ENCODE measurements around the gene ING4. TPM values are rescaled to one million over a fixed set of nuclear protein-coding genes. Genes with fewer than 3 reads are reported as not detected.

Gene ING4
- total RNA-seq, 4 donors from 2014 or later, result 43.2 to 63.8 (median 54.3) TPM

DNA sequence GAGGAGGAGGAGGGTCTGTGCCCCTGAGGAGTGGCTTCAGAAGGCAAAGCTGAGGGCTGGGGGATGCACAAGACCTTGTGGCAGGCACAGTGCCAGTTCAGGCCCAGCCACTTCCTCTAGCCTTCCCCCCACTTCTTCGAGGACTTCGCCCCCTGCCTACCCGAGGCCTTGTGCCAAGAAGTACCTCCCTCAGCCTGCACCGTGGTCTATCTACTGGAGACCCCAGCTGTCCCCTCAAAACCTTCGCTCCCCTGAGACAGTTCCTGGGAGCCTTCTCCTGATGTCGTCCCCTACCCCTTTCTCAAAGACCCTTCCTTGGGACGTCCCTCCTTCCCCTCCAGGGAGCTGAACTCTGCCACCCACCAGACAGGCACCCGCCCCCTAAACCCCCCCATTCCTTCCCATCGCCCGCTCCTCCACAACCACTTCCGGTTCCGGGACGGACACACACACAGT lies 25.7 kb upstream of the ING4 start:
- H3K36me3 ChIP-seq, result peaks cover 0 to 19% of the 10 kb centered on the region in 2 donors
- no peak for TF ChIP-seq POLR2AphosphoS5 (IDR thresholded peaks at IDR 0.05)
- TF ChIP-seq, protein P1, sequence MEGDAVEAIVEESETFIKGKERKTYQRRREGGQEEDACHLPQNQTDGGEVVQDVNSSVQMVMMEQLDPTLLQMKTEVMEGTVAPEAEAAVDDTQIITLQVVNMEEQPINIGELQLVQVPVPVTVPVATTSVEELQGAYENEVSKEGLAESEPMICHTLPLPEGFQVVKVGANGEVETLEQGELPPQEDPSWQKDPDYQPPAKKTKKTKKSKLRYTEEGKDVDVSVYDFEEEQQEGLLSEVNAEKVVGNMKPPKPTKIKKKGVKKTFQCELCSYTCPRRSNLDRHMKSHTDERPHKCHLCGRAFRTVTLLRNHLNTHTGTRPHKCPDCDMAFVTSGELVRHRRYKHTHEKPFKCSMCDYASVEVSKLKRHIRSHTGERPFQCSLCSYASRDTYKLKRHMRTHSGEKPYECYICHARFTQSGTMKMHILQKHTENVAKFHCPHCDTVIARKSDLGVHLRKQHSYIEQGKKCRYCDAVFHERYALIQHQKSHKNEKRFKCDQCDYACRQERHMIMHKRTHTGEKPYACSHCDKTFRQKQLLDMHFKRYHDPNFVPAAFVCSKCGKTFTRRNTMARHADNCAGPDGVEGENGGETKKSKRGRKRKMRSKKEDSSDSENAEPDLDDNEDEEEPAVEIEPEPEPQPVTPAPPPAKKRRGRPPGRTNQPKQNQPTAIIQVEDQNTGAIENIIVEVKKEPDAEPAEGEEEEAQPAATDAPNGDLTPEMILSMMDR (IDR thresholded peaks at IDR 0.05), result no peak
- no peak for TF ChIP-seq POLR2A (IDR thresholded peaks at IDR 0.05)
- no peak for TF ChIP-seq EP300 (IDR thresholded peaks at IDR 0.05)
- H3K27ac ChIP-seq, result peak overlapping the region; percentile 95 to 99 (median 99)
- peaks cover 7 to 62% (median 17%) of the 10 kb centered on the region in 3 donors for H3K4me1 ChIP-seq
- no peak for ATAC-seq
- peak overlapping the region; percentile 80 to 84 for H3K4me3 ChIP-seq
- WGBS, 2 donors (ENCODE audit: low coverage in 1 of 2), result 0 to 7% methylated on average over 3 to 12 of the region's 13 CpGs
- no peaks in the 10 kb centered on the region for H3K27me3 ChIP-seq
- no peaks in the 10 kb centered on the region for H3K9me3 ChIP-seq

DNA sequence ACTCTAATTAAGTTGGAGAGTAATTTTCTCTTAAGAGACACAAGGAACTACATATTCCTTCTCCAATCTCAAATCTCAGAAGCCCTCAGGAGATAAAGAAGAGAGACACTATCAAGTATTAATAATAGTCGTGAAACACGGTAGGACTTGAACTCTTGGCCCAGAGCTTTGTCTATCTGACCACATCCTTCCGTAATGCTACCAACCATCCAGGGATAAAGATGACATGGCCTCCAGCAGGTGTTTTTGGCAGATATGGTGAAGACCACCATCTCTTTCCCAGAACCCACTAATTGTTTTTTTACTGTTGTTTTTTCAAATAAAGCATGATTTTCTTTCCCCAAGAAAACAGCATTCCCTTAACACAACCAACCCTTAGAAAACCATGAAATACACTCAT lies 22.9 kb upstream of the ING4 start:
- Histone ChIP-seq H3K9me3 (no peaks in the 10 kb centered on the region), H3K27me3 (no peaks in the 10 kb centered on the region), H3K27ac (no peak overlapping the region), H3K4me3 (no peak overlapping the region), H3K4me1 (peaks cover 7 to 58% (median 17%) of the 10 kb centered on the region in 3 donors), H3K36me3 (peaks cover 0 to 29% of the 10 kb centered on the region in 2 donors)
- 50 to 59% methylated on average over 3 of the region's 3 CpGs for WGBS, 2 donors (ENCODE audit: low coverage in 1 of 2)
- no peak for ATAC-seq
- TF ChIP-seq, protein P1 (IDR thresholded peaks at IDR 0.05), result no peak
- TF ChIP-seq EP300 (IDR thresholded peaks at IDR 0.05) (no peak), POLR2AphosphoS5 (IDR thresholded peaks at IDR 0.05) (no peak), POLR2A (IDR thresholded peaks at IDR 0.05) (no peak)

DNA sequence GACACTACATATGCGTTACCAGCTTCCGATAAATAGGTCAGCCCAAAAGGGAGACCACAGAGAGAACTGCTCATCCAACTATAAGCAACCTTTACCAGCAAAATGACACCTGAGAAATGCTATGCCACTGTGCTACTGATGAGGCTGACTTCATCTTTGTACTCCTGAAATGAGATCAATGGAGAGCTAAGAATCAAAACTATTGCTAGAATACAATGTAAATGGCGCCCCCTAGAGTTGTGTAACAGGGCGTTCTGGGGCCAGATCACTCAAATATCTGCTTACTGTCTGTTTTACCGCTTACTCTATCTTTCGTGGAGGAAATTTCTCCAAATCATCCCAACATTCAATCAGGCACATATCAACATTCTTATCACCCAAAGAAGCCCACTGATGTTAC lies 21.7 kb upstream of the ING4 start:
- no peak for TF ChIP-seq POLR2AphosphoS5 (IDR thresholded peaks at IDR 0.05)
- TF ChIP-seq, protein P1 (IDR thresholded peaks at IDR 0.05), result peak; percentile 17 to 40 (median 32)
- TF ChIP-seq POLR2A (IDR thresholded peaks at IDR 0.05), result no peak
- TF ChIP-seq EP300 (IDR thresholded peaks at IDR 0.05), result no peak
- 53 to 64% methylated on average over 5 to 6 of the region's 6 CpGs for WGBS, 2 donors (ENCODE audit: low coverage in 1 of 2)
- Histone ChIP-seq H3K27ac (no peak overlapping the region), H3K9me3 (no peaks in the 10 kb centered on the region), H3K4me3 (no peak overlapping the region), H3K36me3 (peaks cover 0 to 39% of the 10 kb centered on the region in 2 donors), H3K4me1 (peaks cover 7 to 48% (median 17%) of the 10 kb centered on the region in 3 donors), H3K27me3 (no peaks in the 10 kb centered on the region)
- no peak for ATAC-seq

DNA sequence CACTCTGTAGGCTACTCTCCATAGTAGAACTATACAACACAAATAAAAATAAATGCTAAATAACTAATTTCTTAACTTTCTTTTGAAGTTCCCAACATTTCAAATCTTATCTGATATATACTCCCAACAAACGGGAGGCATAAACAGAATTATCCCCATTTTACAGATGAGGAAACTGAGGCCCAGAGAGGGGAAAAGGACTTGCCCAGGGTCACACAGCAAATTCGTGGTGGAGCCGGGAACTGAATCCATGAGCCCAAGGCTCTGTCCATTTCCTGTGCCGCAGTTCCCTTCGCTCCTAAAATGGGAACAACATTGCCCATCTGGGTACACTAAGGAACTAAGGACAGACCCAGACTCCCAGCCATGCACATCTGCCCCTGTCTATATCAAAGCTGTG lies 14.0 kb upstream of the ING4 start:
- Histone ChIP-seq H3K27ac (no peak overlapping the region), H3K36me3 (peaks cover 9 to 88% of the 10 kb centered on the region in 2 donors), H3K27me3 (no peaks in the 10 kb centered on the region), H3K4me1 (no peaks in the 10 kb centered on the region), H3K9me3 (no peaks in the 10 kb centered on the region), H3K4me3 (no peak overlapping the region)
- 93% methylated on average over 5 of the region's 5 CpGs; no CpG with 5 or more reads in 1 of the 2 donors for WGBS, 2 donors (ENCODE audit: low coverage in 1 of 2)
- ATAC-seq, result no peak
- TF ChIP-seq, protein P1 (IDR thresholded peaks at IDR 0.05), result no peak
- TF ChIP-seq POLR2AphosphoS5 (IDR thresholded peaks at IDR 0.05), result no peak
- no peak for TF ChIP-seq POLR2A (IDR thresholded peaks at IDR 0.05)
- no peak for TF ChIP-seq EP300 (IDR thresholded peaks at IDR 0.05)

DNA sequence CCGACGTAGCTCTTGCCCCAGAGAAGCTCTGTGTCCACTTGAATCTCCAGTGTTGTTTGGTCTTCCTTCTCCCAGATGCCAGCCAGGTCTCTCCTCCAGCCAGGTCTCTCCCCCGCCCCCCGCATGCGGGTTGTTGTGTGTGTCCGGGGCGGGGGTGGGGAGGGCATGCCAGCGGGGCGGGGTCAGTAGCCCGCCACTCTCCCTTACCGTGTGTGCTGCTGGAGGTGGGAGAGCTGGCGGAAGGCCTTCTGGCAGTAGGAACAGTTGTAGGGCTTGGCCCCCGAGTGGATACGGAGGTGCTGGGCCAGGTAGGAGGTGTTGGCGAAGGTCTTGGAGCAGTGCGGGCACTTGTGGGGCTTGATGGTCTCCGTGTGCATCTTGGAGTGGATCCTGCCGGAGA lies 9.2 kb upstream of the ING4 start:
- TF ChIP-seq, protein P1 (IDR thresholded peaks at IDR 0.05), result no peak
- TF ChIP-seq EP300 (IDR thresholded peaks at IDR 0.05), result no peak
- no peak for TF ChIP-seq POLR2A (IDR thresholded peaks at IDR 0.05)
- TF ChIP-seq POLR2AphosphoS5 (IDR thresholded peaks at IDR 0.05), result no peak
- H3K9me3 ChIP-seq, result no peaks in the 10 kb centered on the region
- 84 to 91% methylated on average over 5 to 6 of the region's 18 CpGs for WGBS, 2 donors (ENCODE audit: low coverage in 1 of 2)
- H3K4me3 ChIP-seq, result no peak overlapping the region
- peaks cover 2 to 100% of the 10 kb centered on the region in 2 donors for H3K36me3 ChIP-seq
- ATAC-seq, result no peak
- H3K4me1 ChIP-seq, result no peaks in the 10 kb centered on the region
- no peaks in the 10 kb centered on the region for H3K27me3 ChIP-seq
- H3K27ac ChIP-seq, result no peak overlapping the region
